ENCODE results near the gene BCAS3. TPM values are rescaled to one million over a fixed set of nuclear protein-coding genes. Genes with fewer than 3 reads are reported as not detected.
A peak's percentile ranks its signal among the peaks of the same experiment; 100 is the strongest.
"Not testable (repeated sequence)": the region's sequence is repeated elsewhere in the genome, so short reads cannot be mapped to it uniquely, and the experiment has no call there.

Gene BCAS3
- total RNA-seq, 4 donors from 2014 or later = 18.7 to 37.8 (median 24.9) TPM

DNA sequence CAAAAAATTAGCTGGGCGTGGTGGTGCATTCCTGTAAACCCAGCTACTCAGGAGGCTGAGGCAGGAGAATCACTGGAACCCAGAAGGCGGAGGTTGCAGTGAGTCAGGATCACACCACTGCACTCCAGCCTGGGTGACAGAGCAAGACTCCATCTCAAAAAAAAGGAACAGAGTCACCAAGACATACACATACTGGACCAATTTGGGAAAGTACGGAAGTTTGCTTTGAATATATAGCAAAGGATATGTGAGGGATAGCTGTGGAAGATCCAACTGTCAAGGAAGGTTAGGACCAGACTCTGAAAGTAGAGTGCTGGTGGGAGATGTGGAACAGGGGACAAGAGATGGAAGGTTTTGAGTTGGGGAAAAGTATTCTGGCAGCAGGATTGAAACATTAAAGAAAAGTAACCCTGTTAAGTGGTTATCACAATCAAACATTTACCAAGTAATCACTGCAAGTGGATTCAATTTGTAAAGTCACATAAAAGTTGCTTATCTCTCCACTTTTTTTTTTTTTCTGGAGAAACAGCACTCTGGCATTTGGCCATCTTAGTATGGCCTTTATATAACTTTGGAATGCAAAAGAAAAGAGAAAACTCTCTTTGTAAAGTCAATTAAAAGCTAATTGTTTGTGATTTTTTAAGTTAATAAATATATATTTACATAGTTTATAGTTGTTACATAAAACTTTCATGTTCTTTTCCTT is 462.6 kb downstream of the BCAS3 start:
- no peak for TF ChIP-seq CTCF (IDR thresholded peaks at IDR 0.05)
- no peak for DNase-seq (ENCODE audit: low spot score)

GRCh38 chr17:61143026-61143425 is 465.4 kb downstream of the BCAS3 start:
- TF ChIP-seq CTCF (IDR thresholded peaks at IDR 0.05) = no peak
- DNase-seq (ENCODE audit: low spot score) = no peak
- no peak for ATAC-seq (ENCODE audit: low FRiP score)

More for the DNA sequence above, 462.6 kb downstream of the BCAS3 start:
- no peak for ATAC-seq (ENCODE audit: low FRiP score)

GRCh38 chr17:61144137-61144536 is 466.5 kb downstream of the BCAS3 start:
- DNase-seq (ENCODE audit: low spot score) (no peak), ATAC-seq (ENCODE audit: low FRiP score) (no peak)
- no peak for TF ChIP-seq CTCF (IDR thresholded peaks at IDR 0.05)

- peak; percentile 44 for ATAC-seq (ENCODE audit: low FRiP score)
- TF ChIP-seq CTCF (IDR thresholded peaks at IDR 0.05) = no peak
- DNase-seq (ENCODE audit: low spot score) = no peak
These were observed 467.2 kb downstream of the BCAS3 start for GRCh38 chr17:61144617-61145564.

DNA sequence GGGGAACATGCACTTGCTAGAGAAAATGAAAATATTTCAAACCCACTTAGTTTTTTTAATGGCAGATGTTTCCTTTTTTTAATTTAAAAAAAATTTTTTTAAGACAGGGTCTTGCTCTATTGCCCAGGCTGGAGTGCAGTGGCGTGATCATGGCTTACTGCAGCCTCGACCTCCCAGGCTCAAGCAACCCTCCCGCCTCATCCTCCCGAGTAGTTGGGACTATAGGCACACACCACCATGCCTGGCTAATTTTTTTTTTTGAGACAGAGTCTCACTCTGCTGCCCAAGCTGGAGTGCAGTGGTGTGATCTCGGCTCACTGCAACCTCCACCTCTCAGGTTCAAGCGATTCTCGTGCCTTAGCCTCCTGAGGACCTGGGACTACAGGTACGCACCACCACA is 469.2 kb downstream of the BCAS3 start:
- not testable (repeated sequence) for DNase-seq (ENCODE audit: low spot score); ATAC-seq (ENCODE audit: low FRiP score)

DNA sequence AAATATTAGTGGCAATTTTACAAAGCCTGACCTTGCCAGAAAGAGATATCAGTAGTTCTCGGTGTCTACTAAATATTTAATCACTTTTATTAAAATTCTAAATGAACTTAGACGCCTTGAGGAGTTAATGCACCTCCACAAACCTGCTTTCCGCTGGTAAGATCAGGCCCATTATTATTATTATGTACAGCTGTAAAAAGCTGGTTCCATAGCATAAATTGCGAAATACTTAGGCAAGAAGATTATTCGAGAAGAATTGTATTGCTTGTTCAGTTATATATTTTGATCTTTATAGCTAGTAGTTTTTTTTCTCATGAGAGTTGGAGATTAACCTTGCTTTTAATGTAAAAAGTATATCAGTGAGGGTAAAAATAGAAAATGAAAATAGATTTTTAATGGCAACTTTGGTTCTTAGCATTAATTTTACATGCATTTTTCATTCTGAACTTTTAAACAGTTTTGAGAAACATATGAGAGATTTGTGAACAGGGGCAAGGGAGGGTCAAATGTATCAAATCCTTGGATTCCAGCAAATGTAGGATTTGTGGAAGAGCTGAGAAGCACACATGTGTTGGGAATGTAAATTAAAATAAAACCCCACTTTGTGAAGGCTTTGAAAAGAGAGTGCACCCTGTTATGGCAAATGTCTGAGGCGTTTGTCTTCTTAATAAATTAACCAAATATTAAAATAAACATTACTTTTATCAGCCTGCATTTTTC is 471.6 kb downstream of the BCAS3 start:
- TF ChIP-seq CTCF (IDR thresholded peaks at IDR 0.05) = no peak
- DNase-seq (ENCODE audit: low spot score) (no peak), ATAC-seq (ENCODE audit: low FRiP score) (no peak)

GRCh38 chr17:61149862-61150362 is 472.3 kb downstream of the BCAS3 start:
- TF ChIP-seq CTCF (IDR thresholded peaks at IDR 0.05) = no peak
- DNase-seq (ENCODE audit: low spot score) (no peak), ATAC-seq (ENCODE audit: low FRiP score) (no peak)
